Pancreas (tissue), 10 donors: ENCODE measurements around the gene TEX12. TPM values are rescaled to one million over a fixed set of nuclear protein-coding genes. Genes with fewer than 3 reads are reported as not detected.
"Not testable (repeated sequence)": the region's sequence is repeated elsewhere in the genome, so short reads cannot be mapped to it uniquely, and the experiment has no call there.

Experiments used
- ATAC-seq, 4 donors: fragments of 200-7000 bp; cut with Tn5 transposase; one replicate each; pipeline versions ENCODE4 v1.8.0 to v1.9.1; 2020; ENCODE audit warnings: mild to moderate bottlenecking in 4 of 4, moderate library complexity in 4 of 4
- DNase-seq, 6 donors: peaks; one replicate each; pipeline ENCODE4 v3.0.0-alpha.2; 2020
- FAIRE-seq: peaks from 2 replicates; lab custom pipeline; 2012; peaks lifted over from hg19 to GRCh38; lab: Jason Lieb, UNC
- H3K27ac ChIP-seq, 4 donors: fragments of 200-600 bp; sonication (generic); 1 replicate in 3 of 4; 2 replicates in 1 of 4; pipeline versions ENCODE4 v1.5.0 to v1.8.0; 2020
- H3K27me3 ChIP-seq, 4 donors: fragments of 200-600 bp; one replicate each; pipeline ENCODE4 v1.8.0; 2021
- H3K36me3 ChIP-seq, 3 donors: fragments of 200-600 bp; sonication (generic) in 1 of 3; one replicate each; pipeline versions ENCODE4 v1.5.0 to v1.8.0; 2020 to 2021
- H3K4me1 ChIP-seq, 3 donors: fragments of 200-600 bp; one replicate each; pipeline ENCODE4 v1.8.0; 2021
- H3K4me3 ChIP-seq, 4 donors: fragments of 200-600 bp; sonication (generic) in 2 of 4; one replicate each; pipeline versions ENCODE4 v1.5.0 to v1.8.0; 2020 to 2021
- H3K9me3 ChIP-seq, 4 donors: fragments of 200-600 bp; one replicate each; pipeline ENCODE4 v1.8.0; 2021
- CTCF ChIP-seq, 4 donors: fragments of 200-600 bp; sonication (generic) in 3 of 4; IDR thresholded peaks; one replicate each; pipeline versions ENCODE4 v1.5.0 to v1.8.0; 2021; ENCODE audit warnings: antibody characterized with exemption in 4 of 4
- WGBS, 2 donors: extraction: QIAGEN DNeasy Blood & Tissue Kit; methylation state at CpG; one replicate each; pipeline ENCODE4 v1.1.7; 2013; 5-methylcytosine and 5-hydroxymethylcytosine counted together
- intact Hi-C, 3 donors: fragments of 100-400 bp; cut with DNase I; formaldehyde crosslinking; loops; one replicate each; pipeline versions ENCODE4 v1.11.1 to v1.14.2; 2022
- polyA plus RNA-seq, 2 donors: library from polyadenylated mRNA; stranded (reverse); fragments of 200-250 nt; gene quantifications; one replicate each; pipeline ENCODE4 v1.2.3, GENCODE V29; 2013
- total RNA-seq, 6 donors: library from RNA; stranded (reverse); fragmentation: NEBNext Ultra II Directional in 4 of 6; extraction: Animal tissue kit (Norgen Biotek cat#: 25700) in 4 of 6; gene quantifications; one replicate each; pipeline versions ENCODE4 v1.2.1 to v1.2.4, GENCODE V29; 2021 to 2023
- donor health status: healthy with polysubstance abuse.
- donor health status: DM: no; HTN: no; CAD: no; lungs with moderate emphysema.
- donor health status: DM: no; HTN: no; CAD: no.
- donor health status: control.
- donor health status: control.
- donor health status: Bipolar disorder and iron deficiency.
- donor health status: DM: yes; HTN: yes; CAD: no.
- donor health status: DM: no; HTN: no; CAD: no.
- donor health status: DM: no; HTN: no; CAD: no.
- donor health status: DM: yes; HTN: yes; CAD: no.

The TEX12 gene
- total and polyA plus RNA-seq, 8 donors: 0.19 TPM; not detected in 7

DNA sequence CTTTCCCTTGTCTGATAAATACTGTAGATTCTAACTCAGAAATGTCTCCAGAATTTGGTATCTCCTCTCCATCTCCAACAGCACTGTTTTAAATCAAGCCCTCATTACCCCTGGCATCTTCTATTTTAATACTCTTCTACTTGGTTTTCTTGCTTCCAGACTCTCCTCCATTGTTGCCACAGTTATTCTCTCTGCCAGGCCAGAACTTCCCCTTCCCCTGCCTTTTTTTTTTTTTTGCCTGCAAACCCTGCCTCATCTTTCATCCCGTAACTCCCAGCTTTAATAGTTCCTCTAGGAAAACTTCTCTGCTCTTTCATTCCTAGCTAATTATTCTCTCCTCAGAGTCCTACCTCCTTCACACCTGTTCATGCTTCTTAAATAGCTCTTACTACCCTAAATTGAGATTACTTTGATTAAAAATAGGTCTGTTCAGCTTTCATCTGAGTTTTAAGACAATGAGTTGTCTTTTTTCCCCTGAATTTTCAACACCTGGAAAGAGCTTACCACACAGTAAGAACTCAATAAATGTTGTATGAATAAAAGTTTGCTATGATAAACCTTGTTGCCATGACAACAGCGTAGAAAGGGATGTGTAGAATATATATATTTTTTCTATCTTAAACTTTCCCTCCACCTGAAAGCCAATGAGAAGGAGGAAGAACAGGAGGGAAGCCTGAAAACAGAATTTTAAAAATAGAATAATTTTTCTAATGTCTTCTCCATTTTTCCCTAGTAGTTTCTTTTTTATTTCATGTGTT is 6.9 kb upstream of the TEX12 start:
- Histone ChIP-seq H3K4me3 (no peak overlapping the region), H3K9me3 (no peaks in the 10 kb centered on the region), H3K4me1 (peaks cover 0 to 26% (median 0%) of the 10 kb centered on the region in 3 donors), H3K27ac (peak overlapping the region in 1 of 4 donors; percentile 17), H3K36me3 (no peaks in the 10 kb centered on the region), H3K27me3 (no peaks in the 10 kb centered on the region)
- intact Hi-C loops: no loop called here
- WGBS, 2 donors: 42 to 70% methylated on average over 2 of the region's 2 CpGs
- DNase-seq (no peak), ATAC-seq (no peak), FAIRE-seq (no peak)
- no peak for TF ChIP-seq CTCF (IDR thresholded peaks at IDR 0.05)

DNA sequence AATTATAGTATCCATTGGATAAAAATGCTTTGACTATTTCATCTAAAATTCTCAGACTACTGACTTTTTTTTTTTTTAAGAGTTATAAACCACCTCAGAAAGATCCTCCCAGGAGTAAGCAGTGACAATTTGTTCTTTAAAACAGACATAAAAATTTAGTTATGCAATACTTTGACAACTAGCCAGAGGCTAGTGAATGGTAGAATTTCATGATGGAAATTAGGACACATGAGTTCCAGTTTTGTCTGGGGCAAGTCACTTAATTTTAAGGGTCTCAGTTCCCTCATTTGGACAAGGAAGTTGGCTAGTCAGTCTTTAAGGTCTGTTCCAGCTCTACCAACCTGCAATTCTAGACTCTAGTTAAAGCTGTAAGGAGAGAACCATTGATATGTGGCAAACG is 6.2 kb upstream of the TEX12 start:
- no peaks in the 10 kb centered on the region for H3K9me3 ChIP-seq
- H3K4me1 ChIP-seq: peaks cover 0 to 27% (median 0%) of the 10 kb centered on the region in 3 donors
- H3K27ac ChIP-seq: no peak overlapping the region
- DNase-seq (no peak), FAIRE-seq (no peak), ATAC-seq (no peak)
- no peak for TF ChIP-seq CTCF (IDR thresholded peaks at IDR 0.05)
- no peaks in the 10 kb centered on the region for H3K27me3 ChIP-seq
- intact Hi-C loops: no loop called here
- H3K4me3 ChIP-seq: no peak overlapping the region
- 44 to 50% methylated on average over 1 of the region's 1 CpG for WGBS, 2 donors
- no peaks in the 10 kb centered on the region for H3K36me3 ChIP-seq

- H3K36me3 ChIP-seq, H3K9me3 ChIP-seq, H3K27ac ChIP-seq, FAIRE-seq, ATAC-seq, H3K27me3 ChIP-seq, H3K4me3 ChIP-seq, intact Hi-C loops, DNase-seq: not testable (repeated sequence)
- H3K4me1 ChIP-seq: peaks cover 0 to 19% (median 0%) of the 10 kb centered on the region in 3 donors
- 94 to 100% methylated on average over 1 of the region's 1 CpG for WGBS, 2 donors
Measured at GRCh38 chr11:112162200-112162599, 5.0 kb upstream of the TEX12 start.

DNA sequence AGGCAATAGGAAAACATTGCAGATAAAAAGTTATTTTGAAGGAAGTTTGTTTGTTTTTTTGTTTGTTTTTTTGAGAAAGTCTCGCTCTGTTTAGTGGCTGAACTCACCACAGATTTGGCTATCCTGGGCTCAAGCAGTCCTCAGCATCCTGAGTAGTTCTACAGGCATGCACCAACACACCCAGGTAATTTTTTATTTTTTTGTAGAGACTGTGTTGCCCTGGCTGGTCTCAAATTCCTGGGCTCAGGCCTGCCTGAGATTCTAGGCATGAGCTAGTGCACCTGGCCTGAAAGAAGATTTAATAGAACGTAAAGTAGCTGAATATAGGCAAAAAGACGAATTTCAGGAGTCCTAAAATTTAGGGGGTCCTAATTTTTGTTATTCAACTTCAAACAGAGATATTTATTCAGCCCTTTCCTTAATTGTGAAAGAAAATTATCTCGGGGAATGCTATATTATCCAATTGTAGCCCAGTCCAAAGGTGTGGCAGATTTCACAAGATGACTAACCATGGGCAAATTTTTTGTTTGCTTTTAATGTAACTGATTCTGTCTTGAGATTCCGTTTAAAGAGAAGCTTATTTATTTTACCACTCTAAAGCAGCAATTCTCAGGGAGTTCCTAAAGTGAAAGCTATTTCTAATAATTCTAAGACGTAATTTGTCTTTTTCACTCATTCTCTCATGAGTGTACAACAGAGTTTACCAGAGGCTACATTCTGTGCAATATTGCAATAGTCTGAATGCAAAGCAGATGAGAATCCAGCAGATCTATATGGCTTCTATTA is 4.2 kb upstream of the TEX12 start:
- Histone ChIP-seq H3K27ac (peak overlapping the region in 2 of 4 donors; percentile 19 to 24), H3K4me1 (peaks cover 0 to 13% (median 0%) of the 10 kb centered on the region in 3 donors), H3K27me3 (no peaks in the 10 kb centered on the region), H3K4me3 (peak overlapping the region in 1 of 4 donors; percentile 25), H3K36me3 (no peaks in the 10 kb centered on the region), H3K9me3 (no peaks in the 10 kb centered on the region)
- ATAC-seq: peak in 3 of 4 donors; percentile 19 to 57 (median 31)
- WGBS, 2 donors: 48 to 51% methylated on average over 6 of the region's 6 CpGs
- intact Hi-C loops: no loop called here
- TF ChIP-seq CTCF (IDR thresholded peaks at IDR 0.05): no peak
- DNase-seq: no peak
- FAIRE-seq: no peak

DNA sequence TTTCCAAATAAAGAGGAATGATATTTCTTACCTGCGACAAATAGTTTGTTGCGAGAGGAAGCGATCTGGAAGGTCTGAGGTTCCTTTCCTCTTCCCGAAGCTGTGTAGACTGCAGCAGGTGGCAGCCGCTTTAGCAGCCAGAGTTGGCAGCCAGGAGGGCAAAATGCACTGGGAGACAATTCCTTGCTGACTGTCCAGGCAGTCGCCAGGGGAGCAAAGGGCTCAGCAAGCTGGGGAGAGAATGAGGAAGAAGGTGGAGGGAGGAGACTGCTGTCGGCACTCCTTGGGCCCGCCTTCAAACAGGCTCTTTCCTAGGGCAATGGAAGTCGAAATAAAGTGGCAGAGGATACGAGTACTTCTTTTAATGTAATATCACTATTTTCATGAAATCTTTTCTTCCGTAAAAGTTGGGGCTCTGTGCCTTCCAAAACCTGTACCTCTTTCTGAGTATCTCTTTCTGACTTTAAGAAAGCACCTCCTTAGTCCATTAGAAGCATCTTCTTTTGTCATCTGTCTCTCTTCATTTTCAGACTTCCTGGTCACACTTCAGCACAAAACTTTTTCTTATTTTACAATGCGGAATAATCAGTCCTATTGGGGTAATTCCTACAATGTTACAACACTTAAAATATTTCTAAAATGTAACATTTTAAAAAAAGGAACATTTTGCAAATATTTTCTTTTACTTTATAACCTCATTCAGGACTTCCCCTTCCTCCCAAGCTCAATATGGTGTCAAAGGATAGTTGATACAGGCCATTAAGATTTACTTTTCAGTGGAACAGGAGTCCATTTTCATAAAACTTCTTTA is 3.1 kb upstream of the TEX12 start, which contains the start of gene IL18:
TSS of gene IL18 (minus strand) at position 220 of the 811 bp plus-strand sequence. CDS start 9,041 bp downstream, outside the sequence.
- Histone ChIP-seq H3K27ac (peak within 1 kb of the TSS in 2 of 4 donors; percentile 23 to 24), H3K36me3 (no peaks in the 10 kb centered on the region), H3K4me1 (peaks cover 0 to 13% (median 0%) of the 10 kb centered on the region in 3 donors), H3K4me3 (peak within 1 kb of the TSS in 2 of 4 donors; percentile 12 to 25), H3K27me3 (no peaks in the 10 kb centered on the region), H3K9me3 (no peaks in the 10 kb centered on the region)
- WGBS, 2 donors: 46 to 68% methylated on average over 12 of the region's 12 CpGs
- DNase-seq: peak; percentile 28 to 64 (median 58)
- FAIRE-seq: no peak
- no peak for TF ChIP-seq CTCF (IDR thresholded peaks at IDR 0.05)
- peak; percentile 60 to 95 (median 89) for ATAC-seq
- intact Hi-C loops: no loop called here
